K562 (cell line): ENCODE results near the gene EWSR1. TPM values are rescaled to one million over a fixed set of nuclear protein-coding genes. Genes with fewer than 3 reads are reported as not detected.

Experiments
- ATAC-seq: fragments of 200-7000 bp; cut with Tn5 transposase; 3 replicates; pipeline ENCODE4 v1.9.1; 2020; ENCODE audit warnings: moderate library complexity
- BruUV-seq: library from RNA; stranded (reverse); fragments of 400-500 nt; replicated peaks from 2 replicates; lab custom pipeline; 2021; lab: Mats Ljungman, UMichigan
- CTCF ChIA-PET: fragments of 300-600 bp; formaldehyde crosslinking; extraction: SDS; loops from one replicate; lab custom pipeline; 2021; ENCODE audit warnings: low intra/inter-chr PET ratio; lab: Yijun Ruan, JAX
- POLR2A ChIA-PET: fragments of 300-600, 350-650 bp; sonication (Branson Sonifier 250); formaldehyde crosslinking; extraction: SDS; loops from one replicate; lab custom pipeline; 2021; ENCODE audit warnings: antibody characterized with exemption, inconsistent platforms; lab: Yijun Ruan, JAX
- DNase-seq, 4 experiments: peaks; one replicate each; pipeline versions ENCODE4 v3.0.0 to v3.0.0-alpha.2; 2011 to 2018; ENCODE audit warnings: low spot score in 3 of 4, mixed read lengths in 3 of 4; ENCODE audit errors: extremely low read depth in 1 of 4
- FAIRE-seq: peaks from 2 replicates; lab custom pipeline; 2011; peaks lifted over from hg19 to GRCh38; lab: Jason Lieb, UNC
- H2AFZ ChIP-seq: 2 replicates; pipeline ENCODE4 v1.6.0; 2011; ENCODE audit warnings: low read depth, low read length, control low read depth, inconsistent platforms
- H3K27ac ChIP-seq: fragments of 200-600 bp; 3 replicates; pipeline ENCODE4 v1.8.0; 2011; ENCODE audit warnings: low read depth, mild to moderate bottlenecking, control low read depth, inconsistent platforms, low read length, moderate library complexity, mixed read lengths; ENCODE audit errors: extremely low read depth
- H3K27me3 ChIP-seq, 2 experiments: fragments of 300-600 bp in 1 of 2; 2 replicates in 1 of 2; 3 replicates in 1 of 2; pipeline versions ENCODE4 v1.6.0 to v1.8.0; 2011; ENCODE audit warnings: inconsistent platforms in 2 of 2, low read length in 2 of 2, mild to moderate bottlenecking in 1 of 2, mixed read lengths in 1 of 2, moderate library complexity in 1 of 2; ENCODE audit not compliant: control insufficient read depth in 2 of 2, insufficient read depth in 2 of 2
- H3K36me3 ChIP-seq: fragments of 300-600 bp; 3 replicates; pipeline ENCODE4 v1.8.0; 2011; ENCODE audit warnings: mild to moderate bottlenecking, low read length, inconsistent platforms; ENCODE audit not compliant: control insufficient read depth, insufficient read depth
- H3K4me1 ChIP-seq, 2 experiments: fragments of 200-600 bp in 1 of 2; replicated peaks in 1 of 2; 2 replicates in 1 of 2; 3 replicates in 1 of 2; pipeline versions ENCODE4 v1.5.1 to v1.8.0; 2011; ENCODE audit warnings: inconsistent platforms in 2 of 2, low read length in 2 of 2, mild to moderate bottlenecking in 1 of 2, mixed read lengths in 1 of 2, moderate library complexity in 1 of 2; ENCODE audit not compliant: control insufficient read depth in 2 of 2, insufficient read depth in 2 of 2
- H3K4me2 ChIP-seq: 2 replicates; pipeline ENCODE4 v1.6.1; 2011; ENCODE audit warnings: low read length, control low read depth, inconsistent platforms, mixed read lengths; ENCODE audit not compliant: insufficient read depth
- H3K4me3 ChIP-seq: fragments of 200-600 bp; sonication (generic), shearing (Covaris generic); 2 replicates; pipeline ENCODE4 v1.5.1; 2016; ENCODE audit warnings: control low read depth, inconsistent platforms
- H3K79me2 ChIP-seq: fragments of 200-600 bp; 3 replicates; pipeline ENCODE4 v1.8.0; 2011; ENCODE audit warnings: low read length, inconsistent platforms; ENCODE audit not compliant: control insufficient read depth, insufficient read depth
- H3K9ac ChIP-seq, 2 experiments: 2 replicates each; pipeline versions ENCODE4 v1.6.0 to v1.6.1; 2011; ENCODE audit warnings: low read depth in 2 of 2, low read length in 2 of 2, control low read depth in 1 of 2, inconsistent platforms in 1 of 2, mild to moderate bottlenecking in 1 of 2, mixed read lengths in 1 of 2; ENCODE audit not compliant: insufficient read depth in 1 of 2
- H3K9me1 ChIP-seq: one replicate; pipeline ENCODE4 v1.6.0; 2011; ENCODE audit warnings: inconsistent platforms, mild to moderate bottlenecking, low read length, moderate library complexity; ENCODE audit not compliant: control insufficient read depth, insufficient read depth
- H3K9me3 ChIP-seq: replicated peaks from 2 replicates; pipeline ENCODE4 v1.5.1; 2011; ENCODE audit warnings: low read depth, low read length, inconsistent platforms; ENCODE audit not compliant: control insufficient read depth, insufficient read depth
- H4K20me1 ChIP-seq: replicated peaks from 2 replicates; pipeline ENCODE4 v1.6.1; 2011; ENCODE audit warnings: low read length, inconsistent platforms, mixed read lengths; ENCODE audit not compliant: control insufficient read depth, insufficient read depth
- FOXJ2 ChIP-seq: fragments of 200-800 bp; sonication (Bioruptor generic); IDR thresholded peaks from 2 replicates; pipeline ENCODE4 v1.6.1; 2016; ENCODE audit warnings: missing genetic modification characterization, missing compliant biosample characterization
- NFATC3 ChIP-seq: fragments of 450-650 bp; IDR thresholded peaks from 2 replicates; pipeline ENCODE4 v1.6.1; 2017; ENCODE audit warnings: mild to moderate bottlenecking
- ZBTB7A ChIP-seq: IDR thresholded peaks from 2 replicates; pipeline ENCODE4 v1.6.1; 2011; ENCODE audit warnings: low read depth, mild to moderate bottlenecking, low read length, moderate library complexity, borderline replicate concordance; ENCODE audit not compliant: control insufficient read depth
- ZKSCAN1 ChIP-seq: fragments of 150-350 bp; IDR thresholded peaks from 2 replicates; pipeline ENCODE4 v1.6.1; 2016; ENCODE audit warnings: low read depth, low read length
- WGBS: fragments of 100-300 bp; shearing (Covaris generic); methylation state at CpG from one replicate; pipeline ENCODE4 v1.1.6; 2016; ENCODE audit warnings: low coverage, mixed read lengths; ENCODE audit not compliant: insufficient coverage; ENCODE audit errors: missing lambda C conversion rate; 5-methylcytosine and 5-hydroxymethylcytosine counted together
- in situ Hi-C: fragments of 300-500 bp; cut with MboI; formaldehyde crosslinking; loops from 4 replicates; pipeline ENCODE4 v1.15.0; 2018; ENCODE audit warnings: inconsistent platforms, mixed read lengths
- intact Hi-C: fragments of 100-400 bp; cut with micrococcal nuclease; formaldehyde crosslinking; loops from 2 replicates; pipeline ENCODE4 v1.14.2; 2022
- polyA plus RNA-seq, 8 experiments: library from polyadenylated mRNA; depleted of rRNA in 4 of 8; stranded (reverse) in 5 of 8; unstranded in 3 of 8; fragments of >200 nt; fragmentation: Nextera tagmentation in 2 of 8; fragmentation: Illumina TruSeq in 1 of 8; extraction: Ambion mirVana in 2 of 8; extraction: Trizol in 1 of 8; gene quantifications; 2 replicates each; pipeline versions ENCODE4 v1.2.1 to v1.2.3, GENCODE V29; 2011 to 2014; ENCODE audit warnings: inconsistent platforms in 1 of 8, missing spikeins in 1 of 8
- total RNA-seq, 7 experiments: library from RNA; depleted of rRNA in 6 of 7; stranded (reverse); fragments of >200 nt in 6 of 7; fragmentation: Illumina TruSeq in 2 of 7; extraction: Trizol in 2 of 7; gene quantifications; 2 replicates each; pipeline versions ENCODE4 v1.2.1 to v1.2.3, GENCODE V29; 2011 to 2021; ENCODE audit warnings: low replicate concordance in 1 of 7
- TF ChIP-seq, protein P1 (sequence below), 3 experiments: fragments of 200-800 bp in 1 of 3; sonication (Bioruptor generic) in 1 of 3; sonication (generic) in 1 of 3; formaldehyde crosslinking in 1 of 3; IDR thresholded peaks; 2 replicates each; pipeline versions ENCODE4 v1.6.1 to v1.8.0; 2016 to 2022; ENCODE audit warnings: mild to moderate bottlenecking in 2 of 3, missing compliant biosample characterization in 2 of 3, missing genetic modification characterization in 2 of 3, missing genetic modification reagents in 1 of 3
- TF ChIP-seq, protein P2 (sequence below): fragments of 200-800 bp; sonication (Bioruptor generic); IDR thresholded peaks from 2 replicates; pipeline ENCODE4 v1.6.1; 2016; ENCODE audit warnings: missing genetic modification characterization, missing compliant biosample characterization
- TF ChIP-seq, protein P3 (sequence below): fragments of 450-650 bp; conservative IDR thresholded peaks from 2 replicates; pipeline ENCODE4 v1.6.1; 2016; ENCODE audit warnings: missing genetic modification characterization, low read depth, mild to moderate bottlenecking, missing compliant biosample characterization, moderate library complexity

The EWSR1 gene
- total and polyA plus RNA-seq, 9 of the 15 experiments (the other 6 are each of a cell fraction or from before 2014, with no cell fraction given): 83.3 to 450 (median 239) TPM

DNA sequence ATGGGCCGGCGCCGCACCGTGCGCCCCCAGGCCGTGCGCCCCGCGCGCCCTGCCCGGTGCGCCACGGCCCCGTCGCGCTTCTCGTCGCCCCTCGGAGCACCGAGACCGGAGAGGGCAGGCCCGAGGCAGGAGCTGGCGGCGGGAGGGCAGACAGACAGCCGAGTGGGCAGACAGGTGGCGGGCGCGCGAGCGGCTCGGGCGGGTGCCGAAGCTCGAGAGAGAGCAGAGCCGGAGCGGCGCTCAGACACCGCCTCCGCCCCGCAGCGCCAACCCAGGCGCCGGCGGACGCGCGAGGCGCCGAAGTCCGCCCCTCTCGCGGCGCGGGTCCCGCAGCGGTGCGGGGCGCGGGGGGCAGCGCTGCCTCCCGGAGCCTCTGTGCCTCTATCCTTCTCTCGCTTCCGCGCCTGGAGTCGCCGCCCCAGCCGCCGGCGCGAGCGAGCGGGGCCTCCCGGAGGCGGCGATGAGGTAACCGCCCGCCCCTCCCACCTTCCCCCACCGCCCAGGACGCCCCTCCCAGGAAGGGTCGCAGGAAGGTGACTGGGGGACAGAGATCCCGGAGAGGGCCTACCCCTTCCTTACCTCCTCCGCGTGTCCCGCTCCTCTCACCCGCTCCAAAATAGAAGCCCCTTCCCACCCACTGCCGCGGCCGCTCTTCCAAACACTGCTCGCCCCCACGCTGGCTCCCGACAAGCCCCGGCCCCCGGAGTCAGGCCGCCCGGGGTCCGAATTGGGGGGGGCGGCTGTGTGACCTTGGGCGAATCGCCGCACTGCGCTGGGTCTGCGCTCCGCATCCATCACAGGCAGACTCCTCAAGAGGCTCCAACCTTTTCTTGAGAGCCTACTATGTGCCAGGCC lies 47.4 kb downstream of the EWSR1 start, which contains the start of gene RASL10A:
Gene RASL10A, minus strand, starts transcription at position 412 of the 855 bp plus-strand sequence. CDS start 451 bp downstream, outside the sequence.
- H3K4me2 ChIP-seq: no peak within 1 kb of the TSS
- no peak within 1 kb of the TSS for H3K27ac ChIP-seq
- peak in 2 of 4 experiments; percentile 46 to 51 for DNase-seq
- no peak within 1 kb of the TSS for H3K4me3 ChIP-seq
- no peaks in the 10 kb centered on the region for H4K20me1 ChIP-seq
- ChIA-PET CTCF (no interaction called here), POLR2A (no interaction called here)
- WGBS: 36% methylated on average over 21 of the region's 103 CpGs
- H3K27me3 ChIP-seq: no peaks in the 10 kb centered on the region
- no peaks in the 10 kb centered on the region for H3K9me1 ChIP-seq
- TF ChIP-seq, protein P1, sequence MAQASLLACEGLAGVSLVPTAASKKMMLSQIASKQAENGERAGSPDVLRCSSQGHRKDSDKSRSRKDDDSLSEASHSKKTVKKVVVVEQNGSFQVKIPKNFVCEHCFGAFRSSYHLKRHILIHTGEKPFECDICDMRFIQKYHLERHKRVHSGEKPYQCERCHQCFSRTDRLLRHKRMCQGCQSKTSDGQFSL (CRISPR knock-in tag; IDR thresholded peaks at IDR 0.05): 0 out of 2 replicates have a peak, but pooled peaks have one; percentile 27
- TF ChIP-seq, protein P1 (tag; IDR thresholded peaks at IDR 0.05): no peak
- TF ChIP-seq ZBTB7A (peak; percentile 44; the same call in 1 of the 2 replicates), FOXJ2 (no peak), NFATC3 (no peak), ZKSCAN1 (peak; percentile 74; the same call in 1 of the 2 replicates)
- TF ChIP-seq, protein P2, sequence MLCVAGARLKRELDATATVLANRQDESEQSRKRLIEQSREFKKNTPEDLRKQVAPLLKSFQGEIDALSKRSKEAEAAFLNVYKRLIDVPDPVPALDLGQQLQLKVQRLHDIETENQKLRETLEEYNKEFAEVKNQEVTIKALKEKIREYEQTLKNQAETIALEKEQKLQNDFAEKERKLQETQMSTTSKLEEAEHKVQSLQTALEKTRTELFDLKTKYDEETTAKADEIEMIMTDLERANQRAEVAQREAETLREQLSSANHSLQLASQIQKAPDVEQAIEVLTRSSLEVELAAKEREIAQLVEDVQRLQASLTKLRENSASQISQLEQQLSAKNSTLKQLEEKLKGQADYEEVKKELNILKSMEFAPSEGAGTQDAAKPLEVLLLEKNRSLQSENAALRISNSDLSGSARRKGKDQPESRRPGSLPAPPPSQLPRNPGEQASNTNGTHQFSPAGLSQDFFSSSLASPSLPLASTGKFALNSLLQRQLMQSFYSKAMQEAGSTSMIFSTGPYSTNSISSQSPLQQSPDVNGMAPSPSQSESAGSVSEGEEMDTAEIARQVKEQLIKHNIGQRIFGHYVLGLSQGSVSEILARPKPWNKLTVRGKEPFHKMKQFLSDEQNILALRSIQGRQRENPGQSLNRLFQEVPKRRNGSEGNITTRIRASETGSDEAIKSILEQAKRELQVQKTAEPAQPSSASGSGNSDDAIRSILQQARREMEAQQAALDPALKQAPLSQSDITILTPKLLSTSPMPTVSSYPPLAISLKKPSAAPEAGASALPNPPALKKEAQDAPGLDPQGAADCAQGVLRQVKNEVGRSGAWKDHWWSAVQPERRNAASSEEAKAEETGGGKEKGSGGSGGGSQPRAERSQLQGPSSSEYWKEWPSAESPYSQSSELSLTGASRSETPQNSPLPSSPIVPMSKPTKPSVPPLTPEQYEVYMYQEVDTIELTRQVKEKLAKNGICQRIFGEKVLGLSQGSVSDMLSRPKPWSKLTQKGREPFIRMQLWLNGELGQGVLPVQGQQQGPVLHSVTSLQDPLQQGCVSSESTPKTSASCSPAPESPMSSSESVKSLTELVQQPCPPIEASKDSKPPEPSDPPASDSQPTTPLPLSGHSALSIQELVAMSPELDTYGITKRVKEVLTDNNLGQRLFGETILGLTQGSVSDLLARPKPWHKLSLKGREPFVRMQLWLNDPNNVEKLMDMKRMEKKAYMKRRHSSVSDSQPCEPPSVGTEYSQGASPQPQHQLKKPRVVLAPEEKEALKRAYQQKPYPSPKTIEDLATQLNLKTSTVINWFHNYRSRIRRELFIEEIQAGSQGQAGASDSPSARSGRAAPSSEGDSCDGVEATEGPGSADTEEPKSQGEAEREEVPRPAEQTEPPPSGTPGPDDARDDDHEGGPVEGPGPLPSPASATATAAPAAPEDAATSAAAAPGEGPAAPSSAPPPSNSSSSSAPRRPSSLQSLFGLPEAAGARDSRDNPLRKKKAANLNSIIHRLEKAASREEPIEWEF (CRISPR knock-in tag): no peak
- TF ChIP-seq, protein P3, sequence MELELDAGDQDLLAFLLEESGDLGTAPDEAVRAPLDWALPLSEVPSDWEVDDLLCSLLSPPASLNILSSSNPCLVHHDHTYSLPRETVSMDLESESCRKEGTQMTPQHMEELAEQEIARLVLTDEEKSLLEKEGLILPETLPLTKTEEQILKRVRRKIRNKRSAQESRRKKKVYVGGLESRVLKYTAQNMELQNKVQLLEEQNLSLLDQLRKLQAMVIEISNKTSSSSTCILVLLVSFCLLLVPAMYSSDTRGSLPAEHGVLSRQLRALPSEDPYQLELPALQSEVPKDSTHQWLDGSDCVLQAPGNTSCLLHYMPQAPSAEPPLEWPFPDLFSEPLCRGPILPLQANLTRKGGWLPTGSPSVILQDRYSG (tag): no peak
- H3K79me2 ChIP-seq: no peaks in the 10 kb centered on the region
- H2AFZ ChIP-seq: no peak within 1 kb of the TSS
- no TSS peak for BruUV-seq
- peak within 1 kb of the TSS in 1 of 2 experiments; percentile 35; a peak in 2 of 4 replicates for H3K9ac ChIP-seq
- no peaks in the 10 kb centered on the region for H3K9me3 ChIP-seq
- intact Hi-C loops: no loop called here
- in situ Hi-C loops: no loop called here
- ATAC-seq: no peak
- peaks cover 4 to 45% of the 10 kb centered on the region in 2 experiments; a peak in 4 of 5 replicates for H3K4me1 ChIP-seq
- H3K36me3 ChIP-seq: 0 out of 3 replicates have a peak, but pooled peaks cover 2% of the 10 kb centered on the region
- no peak for FAIRE-seq
